Measurements from ENCODE around the gene TTLL9. TPM values are rescaled to one million over a fixed set of nuclear protein-coding genes. Genes with fewer than 3 reads are reported as not detected.

TTLL9 gene
- total RNA-seq, 2 experiments from 2014 or later, result not detected

DNA sequence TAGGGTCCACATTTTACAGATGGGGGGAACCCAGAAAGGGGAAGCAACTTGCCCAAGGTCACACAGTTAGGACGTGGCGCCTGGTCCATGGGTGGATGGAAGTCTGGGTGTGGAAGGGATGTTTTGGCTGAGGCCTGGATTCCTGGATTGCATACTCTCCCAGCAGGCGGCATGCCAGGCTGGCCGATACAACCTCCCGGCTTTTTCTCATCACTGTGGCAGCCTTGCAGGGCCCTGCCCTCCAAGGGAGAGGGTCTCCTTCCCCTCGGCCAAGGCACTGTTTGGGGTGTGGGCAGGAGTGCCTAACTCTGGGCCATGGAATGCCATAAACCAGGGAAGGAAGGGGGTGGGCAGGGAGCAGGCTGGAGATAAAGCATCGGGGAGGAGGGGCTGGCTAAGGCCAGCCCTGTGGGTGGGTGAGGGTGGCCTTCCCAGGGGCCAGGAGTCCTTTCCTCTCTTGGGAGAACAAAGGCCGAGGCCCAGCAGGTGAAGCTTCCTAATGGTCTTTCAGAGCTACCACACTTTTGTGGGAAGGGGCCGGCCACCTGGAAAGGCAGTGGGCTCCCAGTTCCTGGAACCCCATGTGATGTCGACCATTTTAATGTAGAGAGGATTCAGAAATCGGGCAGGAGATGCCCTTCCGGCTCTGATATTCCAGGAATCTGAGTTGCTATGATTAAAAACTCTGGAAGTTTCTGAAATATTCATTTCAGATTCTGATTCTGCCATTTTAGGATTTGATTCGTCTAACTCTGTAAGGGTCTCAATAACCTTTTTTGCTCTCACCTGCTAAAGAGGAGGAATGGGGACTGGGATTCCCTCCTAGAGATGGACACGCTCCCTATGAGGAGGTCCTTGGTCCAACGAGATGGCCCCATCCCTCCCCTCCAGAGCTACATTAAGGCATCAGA lies 29.3 kb upstream of the TTLL9 start:
- CTCF ChIA-PET, result interaction anchor here (0.6 to 1.3 kb wide), 2 partner anchors 11 to 18 kb away, joined by 3 to 4 read pairs; no protein-coding TSS in a partner anchor
- no peak overlapping the region for H3K4me3 Mint-ChIP-seq
- H3K4me1 Mint-ChIP-seq, result peaks cover 13% of the 10 kb centered on the region
- no peak overlapping the region for H3K27ac Mint-ChIP-seq
- peaks cover 6% of the 10 kb centered on the region for H3K27me3 Mint-ChIP-seq
- H3K36me3 Mint-ChIP-seq, result no peaks in the 10 kb centered on the region
- no peaks in the 10 kb centered on the region for H3K9me3 Mint-ChIP-seq (ENCODE audit: low read depth)
- no peak for ATAC-seq
- no peak for DNase-seq

DNA sequence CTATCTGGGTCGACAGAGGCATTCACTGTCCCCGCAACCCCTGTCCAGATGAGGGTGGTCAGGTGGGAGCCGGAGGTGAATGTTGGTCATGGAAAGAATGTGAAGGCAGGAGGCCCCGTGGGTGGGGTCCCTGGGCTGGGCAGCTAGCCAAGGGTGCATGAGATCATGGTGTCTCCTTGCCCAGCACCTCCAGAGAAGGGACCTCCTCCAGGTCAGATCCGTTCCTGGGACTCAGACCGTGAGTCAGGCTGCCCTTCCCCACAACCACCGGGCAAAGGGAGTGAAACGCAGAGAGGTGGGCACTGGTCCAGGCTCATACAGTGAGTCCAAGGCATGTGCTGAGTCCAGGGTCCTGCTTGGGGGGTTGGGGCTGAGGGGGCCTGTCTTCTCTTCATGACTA lies 28.5 kb upstream of the TTLL9 start:
- no peak for DNase-seq
- peaks cover 6% of the 10 kb centered on the region for H3K27me3 Mint-ChIP-seq
- peaks cover 6% of the 10 kb centered on the region for H3K4me1 Mint-ChIP-seq
- no peaks in the 10 kb centered on the region for H3K36me3 Mint-ChIP-seq
- CTCF ChIA-PET, result interaction anchor here (1.3 to 6.8 kb wide), 2 partner anchors 11 to 20 kb away, joined by 3 to 110 read pairs; partner anchors contain the start of gene MYLK2
- no peak overlapping the region for H3K27ac Mint-ChIP-seq
- ATAC-seq, result no peak
- H3K9me3 Mint-ChIP-seq (ENCODE audit: low read depth), result no peaks in the 10 kb centered on the region
- H3K4me3 Mint-ChIP-seq, result no peak overlapping the region

DNA sequence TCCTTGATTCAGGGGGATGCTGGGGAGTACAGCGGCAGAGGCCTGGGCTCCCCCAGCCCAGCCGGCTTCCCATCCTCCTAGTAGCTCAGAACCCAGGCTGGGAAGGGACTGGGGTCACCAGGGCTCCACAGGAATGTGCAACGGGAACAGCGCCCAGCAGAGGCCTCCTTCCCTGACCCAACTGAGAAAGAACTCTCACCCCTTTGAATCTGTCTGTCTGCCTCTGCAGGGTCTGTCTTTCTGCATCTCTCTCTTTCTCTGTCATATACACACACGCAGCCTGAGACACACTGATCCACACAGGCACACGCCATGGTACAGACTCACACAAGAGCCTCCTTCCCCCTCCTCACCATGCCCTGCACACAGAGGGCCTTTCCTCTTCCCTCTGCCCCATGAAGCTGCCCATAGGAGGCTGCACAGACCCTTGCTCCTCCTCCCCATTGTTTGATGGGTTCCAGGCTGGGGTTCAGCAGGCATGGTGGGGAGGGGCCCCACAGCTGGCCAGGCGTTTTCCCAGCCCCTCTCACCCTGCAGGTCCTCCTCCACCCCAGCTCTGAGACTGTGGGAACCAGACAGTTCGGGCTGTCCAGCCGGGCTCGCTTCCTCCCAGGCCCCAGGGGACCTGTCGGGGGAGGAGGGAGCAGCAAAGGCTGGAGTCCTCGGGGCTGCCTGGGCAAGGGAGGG lies 27.8 kb upstream of the TTLL9 start:
- H3K27ac Mint-ChIP-seq, result no peak overlapping the region
- ATAC-seq (no peak), DNase-seq (no peak)
- peaks cover 6% of the 10 kb centered on the region for H3K27me3 Mint-ChIP-seq
- CTCF ChIA-PET, result interaction anchor here (1.0 to 6.8 kb wide), 3 partner anchors 10 to 109 kb away, joined by 3 to 110 read pairs (median 3); partner anchors contain the start of genes MYLK2 and PDRG1
- H3K36me3 Mint-ChIP-seq, result no peaks in the 10 kb centered on the region
- no peak overlapping the region for H3K4me3 Mint-ChIP-seq
- H3K4me1 Mint-ChIP-seq, result no peaks in the 10 kb centered on the region
- H3K9me3 Mint-ChIP-seq (ENCODE audit: low read depth), result no peaks in the 10 kb centered on the region

DNA sequence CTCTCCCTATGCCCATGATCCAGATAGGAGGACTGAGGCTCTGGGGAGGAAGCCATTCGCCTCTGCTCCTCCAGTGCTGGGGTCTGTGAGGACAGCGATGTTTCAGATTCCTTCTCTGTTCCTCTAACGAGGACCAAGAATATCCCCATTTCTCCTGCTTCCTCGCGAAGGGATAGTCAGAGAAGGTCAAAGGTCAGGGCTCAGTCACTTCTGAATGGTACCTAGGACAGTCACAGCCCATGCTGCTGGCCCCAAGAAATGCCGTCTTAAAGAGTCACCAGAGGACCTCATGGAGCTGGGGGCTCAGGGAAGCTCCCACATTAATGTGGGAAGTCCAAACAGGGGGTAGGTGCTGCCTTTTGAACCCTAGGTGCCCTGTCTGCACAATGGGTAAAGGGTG lies 27.1 kb upstream of the TTLL9 start:
- Mint-ChIP-seq H3K36me3 (no peaks in the 10 kb centered on the region), H3K4me3 (no peak overlapping the region), H3K9me3 (ENCODE audit: low read depth) (no peaks in the 10 kb centered on the region), H3K27ac (no peak overlapping the region), H3K4me1 (no peaks in the 10 kb centered on the region), H3K27me3 (peaks cover 6% of the 10 kb centered on the region)
- ATAC-seq (no peak), DNase-seq (no peak)
- CTCF ChIA-PET, result interaction anchor here (0.9 to 6.8 kb wide), 3 partner anchors 9 to 109 kb away, joined by 3 to 110 read pairs (median 3); partner anchors contain the start of genes MYLK2 and PDRG1

DNA sequence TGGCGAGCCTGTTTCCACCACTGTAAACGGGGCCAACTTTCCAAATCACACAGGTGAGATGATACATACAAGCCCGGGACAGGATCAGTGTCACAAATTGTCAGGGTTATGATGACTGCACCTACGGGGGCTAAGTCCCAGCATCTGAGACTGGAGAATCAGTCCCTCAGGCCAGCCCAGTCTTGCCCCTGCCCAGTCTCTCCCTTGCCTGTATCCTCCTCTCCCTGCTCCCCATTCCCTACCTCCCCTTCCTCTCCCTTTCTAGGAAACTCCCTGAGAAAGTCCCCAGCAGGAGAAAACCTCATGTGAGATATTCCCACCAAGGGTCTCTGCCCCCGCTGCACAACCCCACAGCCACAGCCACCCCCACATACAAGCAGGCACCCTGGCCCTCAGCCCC lies 26.6 kb upstream of the TTLL9 start:
- ATAC-seq (no peak), DNase-seq (no peak)
- Mint-ChIP-seq H3K36me3 (no peaks in the 10 kb centered on the region), H3K27ac (peak overlapping the region; percentile 17), H3K9me3 (ENCODE audit: low read depth) (no peaks in the 10 kb centered on the region), H3K4me1 (no peaks in the 10 kb centered on the region), H3K27me3 (peaks cover 10% of the 10 kb centered on the region), H3K4me3 (no peak overlapping the region)
- CTCF ChIA-PET, result interaction anchor here (0.9 to 6.8 kb wide), 3 partner anchors 9 to 108 kb away, joined by 3 to 110 read pairs (median 3); partner anchors contain the start of genes MYLK2 and PDRG1

DNA sequence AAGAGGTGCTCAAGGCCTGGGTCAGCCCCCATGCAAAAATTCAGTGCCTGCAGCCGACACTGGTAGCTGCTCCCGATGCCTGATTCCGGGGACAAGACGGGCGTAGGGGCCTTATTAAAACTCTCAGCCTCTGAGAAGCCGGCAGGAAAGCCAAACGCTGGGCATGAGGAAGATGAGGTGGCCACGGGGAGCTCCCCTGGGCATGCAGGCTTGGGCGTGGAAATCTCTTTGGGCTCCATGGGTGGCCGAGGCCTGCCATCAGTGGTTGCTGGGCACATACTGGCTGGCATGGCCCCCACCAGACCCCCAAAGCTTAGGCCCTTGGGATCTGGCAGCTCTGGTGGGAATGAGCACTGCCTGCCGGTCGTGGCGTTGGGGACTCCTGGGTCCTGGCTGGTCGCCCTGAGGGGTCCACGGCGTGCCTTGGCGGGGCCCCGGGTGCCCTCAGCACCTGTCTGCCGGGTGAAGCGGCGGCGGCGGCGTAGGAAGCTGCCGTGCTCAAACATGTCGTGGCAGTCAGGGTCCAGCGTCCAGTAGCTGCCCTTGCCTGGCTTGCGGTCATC lies 25.6 kb upstream of the TTLL9 start:
- DNase-seq, result no peak
- peaks cover 17% of the 10 kb centered on the region for H3K27me3 Mint-ChIP-seq
- H3K4me1 Mint-ChIP-seq, result no peaks in the 10 kb centered on the region
- CTCF ChIA-PET, result interaction anchor here (1.0 to 6.8 kb wide), 5 partner anchors 8 to 246 kb away, joined by 3 to 110 read pairs (median 4); partner anchors contain the start of gene MYLK2
- no peaks in the 10 kb centered on the region for H3K9me3 Mint-ChIP-seq (ENCODE audit: low read depth)
- H3K27ac Mint-ChIP-seq, result no peak overlapping the region
- no peak for ATAC-seq
- H3K4me3 Mint-ChIP-seq, result no peak overlapping the region
- no peaks in the 10 kb centered on the region for H3K36me3 Mint-ChIP-seq

DNA sequence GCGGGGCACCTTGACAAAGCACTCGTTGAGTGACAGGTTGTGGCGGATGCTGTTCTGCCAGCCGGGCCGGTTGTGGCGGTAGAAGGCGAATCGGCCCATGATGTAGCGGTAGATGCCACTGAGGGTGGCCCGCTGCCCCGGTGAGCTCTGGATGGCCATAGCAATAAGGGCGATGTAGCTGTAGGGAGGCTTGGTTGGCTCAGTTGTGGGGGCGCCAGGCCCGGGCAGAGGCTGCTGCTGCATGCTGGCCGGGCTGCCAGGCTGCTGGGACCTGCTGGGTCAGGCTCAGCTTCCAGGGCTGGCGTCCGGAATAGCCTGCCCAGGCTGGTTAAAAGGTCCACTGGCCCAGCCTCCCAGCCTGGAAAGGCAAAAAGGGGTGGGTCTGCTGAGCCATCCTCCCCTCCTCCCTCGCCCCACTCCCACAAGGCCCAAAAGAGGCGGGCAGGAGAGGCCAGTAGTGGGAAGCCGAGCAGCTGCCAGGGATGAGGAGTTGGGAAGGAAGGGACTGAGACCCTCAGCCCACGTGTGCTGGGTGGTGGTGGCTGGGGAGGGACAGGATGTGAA lies 25.1 kb upstream of the TTLL9 start, which contains the start of gene FOXS1:
TSS of gene FOXS1 (minus strand) at position 305 of the 564 bp plus-strand sequence. CDS start at position 243, 62 bp downstream.
- Mint-ChIP-seq H3K9me3 (ENCODE audit: low read depth) (no peaks in the 10 kb centered on the region), H3K36me3 (no peaks in the 10 kb centered on the region), H3K4me1 (no peaks in the 10 kb centered on the region), H3K27me3 (peaks cover 22% of the 10 kb centered on the region), H3K27ac (no peak within 1 kb of the TSS), H3K4me3 (no peak within 1 kb of the TSS)
- ATAC-seq, result no peak
- CTCF ChIA-PET, result interaction anchor here (1.0 to 6.8 kb wide), 7 partner anchors 8 to 245 kb away, joined by 3 to 110 read pairs (median 7); partner anchors contain the start of gene MYLK2
- DNase-seq, result no peak

DNA sequence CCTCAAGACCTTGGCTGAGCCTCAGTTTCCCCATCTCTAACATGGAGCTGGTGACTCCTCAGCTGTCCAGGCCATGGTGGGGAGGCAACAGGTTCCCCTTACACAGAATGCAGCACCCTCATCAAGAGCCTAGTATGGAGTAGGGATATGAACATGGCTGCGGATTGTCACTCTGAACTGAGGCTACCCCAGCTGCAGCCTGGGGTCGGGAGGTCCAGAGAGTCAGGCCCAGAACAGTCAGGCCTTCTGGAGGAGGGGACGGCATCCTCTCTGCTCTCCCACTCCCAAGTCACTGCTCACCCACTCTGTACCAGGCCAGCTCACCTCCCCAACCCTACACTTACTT lies 23.7 kb upstream of the TTLL9 start:
- no peaks in the 10 kb centered on the region for H3K9me3 Mint-ChIP-seq (ENCODE audit: low read depth)
- ATAC-seq, result no peak
- CTCF ChIA-PET, result interaction anchor here (0.6 to 6.8 kb wide), 27 partner anchors 8 to 957 kb away, joined by 3 to 110 read pairs (median 5); partner anchors contain the start of genes MYLK2 and PDRG1

DNA sequence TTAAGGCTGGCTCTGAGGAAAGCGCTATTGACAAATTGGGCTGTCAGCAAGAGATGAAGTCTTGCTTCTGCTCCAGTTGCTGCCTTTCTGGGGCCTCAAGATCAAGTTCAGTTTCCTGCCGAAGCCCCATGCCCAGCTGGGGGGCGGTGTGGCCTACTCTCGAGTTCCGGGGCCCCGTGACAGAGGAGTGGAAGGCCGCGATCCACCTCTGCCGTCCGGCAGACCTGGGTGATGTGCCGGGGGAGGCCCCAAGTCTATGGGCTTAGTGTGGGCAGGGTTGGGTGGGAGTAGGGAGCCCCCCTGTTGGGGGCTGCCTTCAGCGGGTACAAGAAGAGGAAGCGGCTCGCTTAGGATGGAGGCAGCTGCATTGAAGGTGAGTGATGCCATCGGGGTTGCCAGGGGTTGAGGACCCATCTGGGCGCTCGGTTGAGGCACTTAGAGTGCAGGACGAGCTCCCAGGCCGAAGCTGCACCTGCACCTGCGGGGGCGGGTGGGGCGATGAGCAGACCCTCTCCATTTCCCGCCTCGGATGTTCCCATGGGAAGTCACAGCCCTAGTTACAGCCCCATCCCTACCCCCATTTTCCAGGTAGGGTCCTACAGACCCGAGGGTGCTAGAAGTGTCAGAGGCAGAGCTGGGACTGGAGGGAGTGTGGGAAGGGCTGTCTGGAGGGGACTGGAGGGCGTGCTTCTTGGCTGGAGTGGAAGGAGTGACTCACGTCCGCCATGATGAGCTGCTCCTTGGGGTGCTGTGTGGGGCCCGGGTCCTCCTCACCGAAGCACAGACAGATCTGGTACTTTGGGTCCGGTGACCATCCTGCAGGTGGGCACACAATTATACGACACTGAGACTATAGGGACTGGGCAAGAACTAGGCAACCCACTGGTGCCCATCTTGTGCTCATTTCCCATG lies 22.1 kb upstream of the TTLL9 start:
- Mint-ChIP-seq H3K27me3 (peaks cover 23% of the 10 kb centered on the region), H3K9me3 (ENCODE audit: low read depth) (no peaks in the 10 kb centered on the region), H3K36me3 (no peaks in the 10 kb centered on the region), H3K4me3 (no peak overlapping the region), H3K27ac (no peak overlapping the region), H3K4me1 (no peaks in the 10 kb centered on the region)
- no peak for ATAC-seq
- CTCF ChIA-PET, result interaction anchor here (1.9 to 6.8 kb wide), 5 partner anchors 11 to 183 kb away, joined by 6 to 110 read pairs (median 15); partner anchors contain the start of gene MYLK2
- DNase-seq, result no peak

More for the DNA sequence above, 23.7 kb upstream of the TTLL9 start:
- Mint-ChIP-seq H3K27me3 (peaks cover 23% of the 10 kb centered on the region), H3K27ac (no peak overlapping the region), H3K4me1 (no peaks in the 10 kb centered on the region), H3K36me3 (no peaks in the 10 kb centered on the region), H3K4me3 (no peak overlapping the region)
- DNase-seq, result no peak

DNA sequence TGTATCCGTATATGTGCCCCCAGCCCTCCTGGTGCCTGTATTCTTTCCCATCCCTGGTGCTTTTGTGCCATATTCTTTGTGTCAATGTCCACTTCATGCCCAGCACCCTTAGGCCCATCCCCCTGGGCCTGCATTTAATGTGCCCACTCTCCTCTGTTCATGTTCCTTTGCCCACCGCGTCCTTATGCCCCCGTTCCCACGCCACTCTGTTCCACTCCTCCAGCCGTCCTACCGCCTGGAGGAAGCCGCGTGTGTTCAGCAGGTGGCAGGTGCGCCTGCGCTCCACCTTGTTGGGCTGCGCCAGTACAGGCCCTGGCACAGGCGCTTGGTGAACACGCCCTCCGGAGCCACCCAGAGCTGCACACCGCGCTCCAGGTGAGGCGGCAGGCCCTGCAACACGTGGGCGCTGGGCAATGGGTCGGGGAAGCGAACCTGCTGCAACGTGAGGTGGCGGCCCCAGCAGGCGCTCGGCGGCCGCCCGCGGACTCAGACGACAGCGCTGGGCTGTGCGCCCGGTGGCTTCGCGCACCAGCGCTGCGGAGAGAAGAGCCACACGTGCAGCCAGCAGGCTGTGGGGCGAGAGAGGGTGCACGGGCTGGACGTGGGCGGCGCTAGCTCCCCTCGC lies 21.0 kb upstream of the TTLL9 start:
- H3K27me3 Mint-ChIP-seq, result peaks cover 23% of the 10 kb centered on the region

DNA sequence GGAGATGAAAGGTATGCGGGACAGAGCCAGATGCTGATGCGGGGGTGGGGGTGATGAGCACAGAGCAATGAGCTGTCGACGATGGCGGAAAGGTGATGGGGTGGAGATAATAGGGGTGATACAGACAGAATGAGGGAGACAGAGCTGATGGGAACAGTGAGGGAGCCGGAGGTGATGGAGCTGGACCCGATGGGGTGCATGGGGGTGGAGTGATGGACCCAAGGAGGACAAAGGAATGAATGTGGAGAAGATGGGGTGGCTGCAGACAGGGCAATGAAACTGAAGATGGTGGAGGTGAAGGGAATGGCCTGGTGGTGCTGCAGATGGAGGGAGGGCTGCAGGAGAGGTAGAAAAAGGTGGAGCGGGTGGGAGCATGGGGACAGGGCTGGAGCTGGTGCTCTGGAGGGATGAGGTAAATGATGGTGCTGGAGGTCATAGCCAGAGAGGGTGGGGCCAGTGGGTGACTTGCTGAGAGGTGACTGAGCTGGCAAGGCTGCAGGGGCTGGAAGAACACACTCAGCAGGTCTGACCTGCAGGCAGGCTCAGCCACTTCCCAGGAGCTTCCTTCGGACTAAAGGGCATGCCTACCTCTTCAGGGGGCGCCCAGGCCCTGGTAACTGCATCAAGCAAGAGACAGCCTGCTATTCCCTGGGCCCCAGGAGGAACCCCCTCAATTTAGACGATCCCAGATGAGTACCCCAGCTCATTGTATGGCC lies 19.0 kb upstream of the TTLL9 start:
- no peaks in the 10 kb centered on the region for H3K4me1 Mint-ChIP-seq
- H3K4me3 Mint-ChIP-seq, result no peak overlapping the region
- H3K9me3 Mint-ChIP-seq (ENCODE audit: low read depth), result no peaks in the 10 kb centered on the region
- CTCF ChIA-PET, result interaction anchor here (0.7 to 8.5 kb wide), 13 partner anchors 9 to 1388 kb away, joined by 3 to 107 read pairs (median 7); partner anchors contain the start of gene PDRG1
- H3K36me3 Mint-ChIP-seq, result no peaks in the 10 kb centered on the region
- peaks cover 23% of the 10 kb centered on the region for H3K27me3 Mint-ChIP-seq
- ATAC-seq (no peak), DNase-seq (no peak)
- H3K27ac Mint-ChIP-seq, result no peak overlapping the region

More for the DNA sequence above, 21.0 kb upstream of the TTLL9 start:
- Mint-ChIP-seq H3K27ac (no peak overlapping the region), H3K4me1 (no peaks in the 10 kb centered on the region), H3K36me3 (no peaks in the 10 kb centered on the region), H3K9me3 (ENCODE audit: low read depth) (no peaks in the 10 kb centered on the region), H3K4me3 (no peak overlapping the region)
- CTCF ChIA-PET, result interaction anchor here (4.2 to 8.5 kb wide), 2 partner anchors 27 to 102 kb away, joined by 31 to 107 read pairs; partner anchors contain the start of gene PDRG1
- ATAC-seq, result no peak
- no peak for DNase-seq
